ENCODE data around the gene UPP2. TPM values are rescaled to one million over a fixed set of nuclear protein-coding genes. Genes with fewer than 3 reads are reported as not detected.

The UPP2 gene
- total RNA-seq, 1 donor = not detected

- DNase-seq (ENCODE audit: low read depth) = no peak
- no peak for TF ChIP-seq CTCF (IDR thresholded peaks at IDR 0.05; ENCODE audit: insufficient read depth, low read length)
- H3K4me3 ChIP-seq (ENCODE audit: low read depth, low read length) = no peak overlapping the region
Observed at GRCh38 chr2:158184556-158185343, 83.1 kb downstream of the UPP2 start.

Other genes starting within 250 kb of the UPP2 start
- 16.2 and 32.9 TPM in 2 replicates for gene ACVR1, start 225.5 kb upstream of the UPP2 start, total RNA-seq (ENCODE audit: low replicate concordance)